Nephron progenitor cell (in vitro differentiated cells): ENCODE measurements around the gene VPS26C.
A peak's percentile ranks its signal among the peaks of the same experiment; 100 is the strongest.
"Not testable (repeated sequence)": the region's sequence is repeated elsewhere in the genome, so short reads cannot be mapped to it uniquely, and the experiment has no call there.

Experiments
- DNase-seq: peaks from one replicate; pipeline ENCODE4 v3.0.0; 2021
- H3K27ac Mint-ChIP-seq: 2 replicates; pipeline ENCODE4 v1.8.0; 2021; ENCODE audit warnings: mild to moderate bottlenecking, moderate library complexity, mixed read lengths
- H3K27me3 Mint-ChIP-seq: 2 replicates; pipeline ENCODE4 v1.8.0; 2021; ENCODE audit warnings: mild to moderate bottlenecking, low read depth, mixed read lengths; ENCODE audit not compliant: poor library complexity
- H3K36me3 Mint-ChIP-seq: 2 replicates; pipeline ENCODE4 v1.8.0; 2021; ENCODE audit warnings: low read depth, mixed read lengths
- H3K4me1 Mint-ChIP-seq: 2 replicates; pipeline ENCODE4 v1.8.0; 2021; ENCODE audit warnings: mixed read lengths
- H3K4me3 Mint-ChIP-seq: 2 replicates; pipeline ENCODE4 v1.8.0; 2021; ENCODE audit warnings: mild to moderate bottlenecking, moderate library complexity, mixed read lengths
- H3K9me3 Mint-ChIP-seq: 2 replicates; pipeline ENCODE4 v1.8.0; 2021; ENCODE audit warnings: mild to moderate bottlenecking, moderate library complexity, mixed read lengths
- TF ChIP-seq, protein P1 (sequence below): fragments of 200-600 bp; sonication (generic); IDR thresholded peaks from 2 replicates; pipeline ENCODE4 v1.5.0; 2021; ENCODE audit warnings: antibody characterized with exemption

The VPS26C gene

DNA sequence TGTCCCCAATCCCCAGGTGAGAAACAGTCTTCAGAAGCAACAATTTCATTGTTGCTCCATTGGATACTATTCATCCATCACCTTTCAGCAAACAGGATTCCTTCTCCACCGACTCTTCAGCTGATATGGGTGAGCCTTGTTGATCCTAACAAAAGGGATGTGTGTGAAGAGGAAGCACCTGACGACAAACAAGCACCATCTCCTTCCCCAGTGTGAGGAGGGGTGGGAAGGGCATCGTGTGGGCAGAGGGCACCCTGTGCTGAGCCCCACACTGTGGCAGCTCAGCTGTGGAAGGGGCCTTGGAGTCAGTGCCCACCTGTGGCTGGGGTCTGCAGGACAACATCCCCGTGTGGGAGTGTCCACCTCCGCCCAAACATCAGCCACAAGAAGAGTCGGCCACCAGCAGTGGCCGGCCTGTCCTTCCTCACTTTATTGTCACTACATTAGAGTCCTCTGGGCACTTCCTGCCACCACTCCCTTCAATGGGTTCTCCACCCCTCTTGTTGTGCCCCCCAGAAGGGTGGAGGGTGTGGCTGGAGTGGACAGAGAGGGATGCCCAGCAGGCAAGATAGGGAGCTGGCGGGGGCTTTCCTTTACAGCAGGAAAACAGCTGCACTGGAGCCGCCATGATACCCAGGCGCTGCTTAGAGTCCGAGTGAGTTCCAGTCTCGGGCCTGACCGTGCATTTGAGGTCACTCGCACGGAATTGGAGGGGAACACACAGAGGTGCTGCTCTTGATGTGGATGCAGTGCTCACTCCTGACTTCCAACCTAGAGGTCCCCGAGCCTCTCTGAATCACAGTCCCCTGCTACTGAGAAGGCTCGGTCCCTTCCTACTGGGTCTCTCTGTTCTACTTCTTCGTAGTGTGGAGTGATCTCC lies 40.9 kb downstream of the VPS26C start:
- no peak for DNase-seq
- H3K4me3 Mint-ChIP-seq = no peak overlapping the region
- peaks cover 2% of the 10 kb centered on the region for H3K27me3 Mint-ChIP-seq
- peaks cover 5% of the 10 kb centered on the region for H3K4me1 Mint-ChIP-seq
- TF ChIP-seq, protein P1, sequence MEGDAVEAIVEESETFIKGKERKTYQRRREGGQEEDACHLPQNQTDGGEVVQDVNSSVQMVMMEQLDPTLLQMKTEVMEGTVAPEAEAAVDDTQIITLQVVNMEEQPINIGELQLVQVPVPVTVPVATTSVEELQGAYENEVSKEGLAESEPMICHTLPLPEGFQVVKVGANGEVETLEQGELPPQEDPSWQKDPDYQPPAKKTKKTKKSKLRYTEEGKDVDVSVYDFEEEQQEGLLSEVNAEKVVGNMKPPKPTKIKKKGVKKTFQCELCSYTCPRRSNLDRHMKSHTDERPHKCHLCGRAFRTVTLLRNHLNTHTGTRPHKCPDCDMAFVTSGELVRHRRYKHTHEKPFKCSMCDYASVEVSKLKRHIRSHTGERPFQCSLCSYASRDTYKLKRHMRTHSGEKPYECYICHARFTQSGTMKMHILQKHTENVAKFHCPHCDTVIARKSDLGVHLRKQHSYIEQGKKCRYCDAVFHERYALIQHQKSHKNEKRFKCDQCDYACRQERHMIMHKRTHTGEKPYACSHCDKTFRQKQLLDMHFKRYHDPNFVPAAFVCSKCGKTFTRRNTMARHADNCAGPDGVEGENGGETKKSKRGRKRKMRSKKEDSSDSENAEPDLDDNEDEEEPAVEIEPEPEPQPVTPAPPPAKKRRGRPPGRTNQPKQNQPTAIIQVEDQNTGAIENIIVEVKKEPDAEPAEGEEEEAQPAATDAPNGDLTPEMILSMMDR = no peak
- no peak overlapping the region for H3K27ac Mint-ChIP-seq
- H3K36me3 Mint-ChIP-seq = peaks cover 83% of the 10 kb centered on the region
- peaks cover 11% of the 10 kb centered on the region for H3K9me3 Mint-ChIP-seq

DNA sequence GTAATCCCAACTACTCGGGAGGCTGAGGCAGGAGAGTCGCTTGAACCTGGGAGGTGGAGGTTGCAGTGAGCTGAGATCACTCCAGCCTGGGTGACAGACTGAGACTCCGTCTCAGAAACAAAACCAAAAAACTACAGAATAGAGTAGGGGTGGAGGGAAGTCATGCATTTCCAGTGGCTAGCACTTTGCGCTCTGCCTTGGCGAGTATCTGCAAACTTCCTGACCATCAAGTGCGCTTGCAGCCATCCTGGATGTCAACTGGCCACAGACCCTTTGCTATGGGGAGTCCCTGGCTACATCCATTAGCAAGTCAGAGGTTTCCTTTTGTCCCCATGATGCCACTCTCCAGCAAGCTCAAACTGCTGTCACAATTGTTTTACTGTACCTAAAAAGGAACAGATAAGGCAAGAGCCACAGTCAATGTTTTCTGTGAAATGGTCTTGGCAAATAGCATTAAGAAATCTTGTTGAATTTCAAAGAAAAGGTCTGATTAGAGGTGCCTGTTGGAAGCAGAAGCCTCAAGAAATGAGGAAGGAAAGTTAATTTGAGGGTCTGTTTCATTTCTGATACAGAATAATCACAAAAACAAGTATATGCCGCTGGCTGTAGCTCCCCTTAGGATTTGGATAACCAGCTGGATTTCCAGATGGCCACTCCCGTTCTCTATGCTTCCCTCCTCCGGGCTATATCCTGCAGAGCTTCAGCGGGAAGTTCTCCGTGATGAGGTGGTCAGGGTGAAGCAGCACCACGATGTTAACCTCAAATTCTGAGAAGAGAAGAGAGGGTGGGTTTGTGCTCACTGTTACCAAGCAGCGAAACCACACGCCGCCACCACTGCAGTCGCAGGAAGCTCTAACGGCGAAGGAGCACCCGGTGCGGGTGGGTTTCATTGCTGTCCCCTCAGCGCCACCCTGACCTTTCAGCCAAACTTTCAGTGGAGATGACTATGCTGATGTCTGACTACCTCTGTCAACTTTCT lies 42.0 kb downstream of the VPS26C start:
- Mint-ChIP-seq H3K27me3 (peaks cover 5% of the 10 kb centered on the region), H3K9me3 (peaks cover 17% of the 10 kb centered on the region), H3K27ac (no peak overlapping the region), H3K4me1 (no peaks in the 10 kb centered on the region), H3K36me3 (peaks cover 81% of the 10 kb centered on the region), H3K4me3 (no peak overlapping the region)
- TF ChIP-seq, protein P1 = no peak
- DNase-seq = no peak

DNA sequence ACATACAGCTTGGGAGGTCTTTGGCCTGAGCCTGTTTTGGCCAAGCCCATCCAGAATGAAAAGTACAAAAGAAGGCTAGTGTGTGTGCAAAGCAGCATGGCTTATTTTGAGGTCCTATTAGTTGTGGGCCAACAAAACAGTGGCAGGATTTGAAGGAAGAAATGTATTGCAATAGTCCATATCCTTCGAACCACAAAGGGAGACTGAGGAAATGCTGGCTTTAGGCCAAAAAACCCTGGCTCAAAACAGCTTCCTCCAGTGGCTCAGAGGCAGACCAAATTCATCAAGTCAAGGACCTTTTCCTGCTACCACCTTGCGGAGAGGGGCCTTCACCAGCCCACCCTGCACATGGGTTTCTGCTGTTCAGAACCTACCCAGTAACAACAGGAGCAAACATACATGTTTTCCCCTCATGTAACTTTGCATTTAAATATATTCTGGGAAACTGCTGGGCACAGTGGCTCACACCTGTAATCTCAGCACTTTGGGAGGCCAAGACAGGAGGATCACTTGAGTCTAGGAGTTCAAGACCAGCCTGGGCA lies 43.3 kb downstream of the VPS26C start:
- H3K4me3 Mint-ChIP-seq = no peak overlapping the region
- peaks cover 20% of the 10 kb centered on the region for H3K9me3 Mint-ChIP-seq
- TF ChIP-seq, protein P1 = no peak
- H3K4me1 Mint-ChIP-seq = no peaks in the 10 kb centered on the region
- no peak for DNase-seq
- peaks cover 5% of the 10 kb centered on the region for H3K27me3 Mint-ChIP-seq
- peaks cover 83% of the 10 kb centered on the region for H3K36me3 Mint-ChIP-seq
- H3K27ac Mint-ChIP-seq = no peak overlapping the region

DNA sequence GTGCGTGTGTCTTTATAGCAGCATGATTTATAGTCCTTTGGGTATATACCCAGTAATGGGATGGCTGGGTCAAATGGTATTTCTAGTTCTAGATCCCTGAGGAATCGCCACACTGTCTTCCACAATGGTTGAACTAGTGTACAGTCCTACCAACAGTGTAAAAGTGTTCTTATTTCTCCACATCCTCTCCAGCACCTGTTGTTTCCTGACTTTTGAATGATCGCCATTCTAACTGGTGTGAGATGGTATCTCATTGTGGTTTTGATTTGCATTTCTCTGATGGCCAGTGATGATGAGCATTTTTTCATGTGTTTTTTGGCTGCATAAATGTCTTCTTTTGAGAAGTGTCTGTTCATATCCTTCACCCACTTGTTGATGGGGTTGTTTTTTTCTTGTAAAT lies 44.9 kb downstream of the VPS26C start:
- H3K36me3 Mint-ChIP-seq = peaks cover 81% of the 10 kb centered on the region
- not testable (repeated sequence) for H3K4me1 Mint-ChIP-seq, H3K4me3 Mint-ChIP-seq, DNase-seq, H3K27ac Mint-ChIP-seq
- peaks cover 20% of the 10 kb centered on the region for H3K9me3 Mint-ChIP-seq
- peaks cover 11% of the 10 kb centered on the region for H3K27me3 Mint-ChIP-seq

DNA sequence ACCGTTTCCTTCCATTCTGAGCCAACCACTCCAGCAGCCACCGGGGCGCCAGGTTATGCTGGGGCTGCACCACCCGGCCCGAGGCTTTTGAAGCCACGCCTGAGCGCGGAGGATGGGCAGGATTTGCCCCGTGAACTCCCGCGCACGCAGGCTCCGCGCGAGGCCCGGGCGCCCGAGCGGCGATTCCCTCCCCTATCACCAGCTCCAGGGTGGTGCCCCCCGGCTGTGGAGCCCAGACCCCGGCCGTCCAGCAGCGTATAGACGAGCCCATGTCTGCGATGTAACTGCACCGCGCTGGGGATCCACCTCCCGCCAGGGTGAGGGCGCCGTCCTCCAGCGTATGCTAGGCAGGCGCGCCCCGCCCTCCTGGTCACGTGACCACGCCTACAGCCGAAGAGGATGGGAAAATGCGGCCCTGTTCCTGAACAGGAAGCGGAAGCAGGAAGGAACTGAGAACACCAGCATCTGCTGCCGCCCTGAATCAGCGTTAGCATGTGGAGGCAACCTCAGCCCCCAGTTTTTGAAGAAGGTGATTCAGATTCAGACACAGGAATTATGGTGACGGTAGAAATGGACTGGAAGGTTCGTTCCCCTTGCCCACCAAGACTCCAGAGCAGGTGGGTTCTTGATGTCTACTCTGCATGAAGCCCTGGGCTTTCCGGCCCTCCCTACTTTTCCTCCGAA lies 46.0 kb downstream of the VPS26C start:
- Mint-ChIP-seq H3K4me3 (peak overlapping the region; percentile 72), H3K27ac (no peak overlapping the region), H3K4me1 (no peaks in the 10 kb centered on the region), H3K27me3 (peaks cover 11% of the 10 kb centered on the region), H3K9me3 (peaks cover 20% of the 10 kb centered on the region), H3K36me3 (peaks cover 76% of the 10 kb centered on the region)
- TF ChIP-seq, protein P1 = no peak
- peak; percentile 70 for DNase-seq
